ENCODE results near the gene NOSTRIN.

- TF ChIP-seq, protein P1, sequence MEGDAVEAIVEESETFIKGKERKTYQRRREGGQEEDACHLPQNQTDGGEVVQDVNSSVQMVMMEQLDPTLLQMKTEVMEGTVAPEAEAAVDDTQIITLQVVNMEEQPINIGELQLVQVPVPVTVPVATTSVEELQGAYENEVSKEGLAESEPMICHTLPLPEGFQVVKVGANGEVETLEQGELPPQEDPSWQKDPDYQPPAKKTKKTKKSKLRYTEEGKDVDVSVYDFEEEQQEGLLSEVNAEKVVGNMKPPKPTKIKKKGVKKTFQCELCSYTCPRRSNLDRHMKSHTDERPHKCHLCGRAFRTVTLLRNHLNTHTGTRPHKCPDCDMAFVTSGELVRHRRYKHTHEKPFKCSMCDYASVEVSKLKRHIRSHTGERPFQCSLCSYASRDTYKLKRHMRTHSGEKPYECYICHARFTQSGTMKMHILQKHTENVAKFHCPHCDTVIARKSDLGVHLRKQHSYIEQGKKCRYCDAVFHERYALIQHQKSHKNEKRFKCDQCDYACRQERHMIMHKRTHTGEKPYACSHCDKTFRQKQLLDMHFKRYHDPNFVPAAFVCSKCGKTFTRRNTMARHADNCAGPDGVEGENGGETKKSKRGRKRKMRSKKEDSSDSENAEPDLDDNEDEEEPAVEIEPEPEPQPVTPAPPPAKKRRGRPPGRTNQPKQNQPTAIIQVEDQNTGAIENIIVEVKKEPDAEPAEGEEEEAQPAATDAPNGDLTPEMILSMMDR (IDR thresholded peaks at IDR 0.05; ENCODE audit: low read length), result no peak
- TF ChIP-seq EZH2phosphoT487 (IDR thresholded peaks at IDR 0.05; ENCODE audit: low read length), result no peak
- no peak for TF ChIP-seq EZH2 (optimal IDR thresholded peaks at IDR 0.05; ENCODE audit: low read depth, low read length)
Measured at GRCh38 chr2:168775837-168776236, 26.6 kb upstream of the NOSTRIN start.

Measured in MM.1S (cell line).